Islet precursor cell (in vitro differentiated cells): Measurements from ENCODE around the gene ATP5ME.
"Not testable (repeated sequence)": the region's sequence is repeated elsewhere in the genome, so short reads cannot be mapped to it uniquely, and the experiment has no call there.

Source experiments
- DNase-seq: peaks from one replicate; pipeline ENCODE4 v3.0.0-alpha.2; 2018

The ATP5ME gene

DNA sequence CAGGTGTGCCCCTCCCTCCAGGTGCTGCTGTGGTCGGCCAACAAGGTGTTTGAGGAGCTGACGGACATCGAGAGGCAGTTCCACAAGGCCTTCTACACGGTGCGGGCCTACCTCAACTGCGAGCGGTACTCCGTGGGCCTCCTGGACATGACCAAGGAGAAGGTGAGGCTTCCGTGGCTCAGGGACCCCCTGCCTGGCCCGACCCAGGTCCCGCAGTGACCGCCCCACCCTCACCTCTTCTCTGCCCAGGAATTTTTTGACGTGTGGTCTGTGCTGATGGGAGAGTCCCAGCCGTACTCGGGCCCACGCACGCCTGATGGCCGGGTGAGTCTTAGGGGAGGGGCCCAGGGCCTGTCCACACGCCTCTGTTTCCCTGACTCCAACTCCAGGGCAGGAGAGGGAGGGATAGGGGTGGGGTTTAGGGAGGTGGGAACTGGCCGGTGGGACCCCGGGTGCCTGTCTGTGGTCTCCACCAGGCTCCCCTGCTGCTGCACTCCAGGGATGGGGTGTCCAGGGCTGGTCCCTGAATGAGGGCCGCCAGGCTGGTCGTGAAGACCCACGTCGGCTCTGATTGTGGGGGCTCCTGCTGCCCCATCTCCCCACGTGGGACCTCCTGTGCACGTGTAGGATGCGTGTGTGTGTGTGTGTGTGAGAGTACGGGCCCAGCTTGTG is 20.1 kb downstream of the ATP5ME start:
- no peak for DNase-seq

- DNase-seq, result no peak
These were observed 20.8 kb downstream of the ATP5ME start for GRCh38 chr4:653080-653821.

GRCh38 chr4:651884-652642 is 22.0 kb downstream of the ATP5ME start:
- DNase-seq, result no peak

- DNase-seq, result no peak
These were observed 22.9 kb downstream of the ATP5ME start for GRCh38 chr4:650951-651883.

DNA sequence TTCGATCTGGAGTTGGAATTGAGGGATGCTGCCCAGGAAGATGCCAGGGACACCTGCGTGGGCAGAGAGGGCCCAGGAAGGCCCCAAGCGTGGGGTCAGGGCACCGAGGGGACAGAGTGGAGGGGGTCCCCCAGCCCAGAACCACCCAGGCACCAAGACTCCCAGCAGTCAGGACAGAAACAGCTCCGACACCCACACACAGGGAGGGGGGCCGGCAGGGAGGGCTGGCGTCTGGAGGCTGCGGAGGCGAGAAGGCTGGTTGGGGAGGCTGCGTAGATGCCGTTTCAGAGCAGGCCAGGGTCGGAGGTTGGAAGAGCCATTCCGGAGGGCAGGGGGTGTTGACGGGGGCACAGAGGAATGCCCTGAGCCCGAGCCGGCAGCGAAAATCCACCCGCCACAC is 23.6 kb downstream of the ATP5ME start:
- DNase-seq, result no peak

DNA sequence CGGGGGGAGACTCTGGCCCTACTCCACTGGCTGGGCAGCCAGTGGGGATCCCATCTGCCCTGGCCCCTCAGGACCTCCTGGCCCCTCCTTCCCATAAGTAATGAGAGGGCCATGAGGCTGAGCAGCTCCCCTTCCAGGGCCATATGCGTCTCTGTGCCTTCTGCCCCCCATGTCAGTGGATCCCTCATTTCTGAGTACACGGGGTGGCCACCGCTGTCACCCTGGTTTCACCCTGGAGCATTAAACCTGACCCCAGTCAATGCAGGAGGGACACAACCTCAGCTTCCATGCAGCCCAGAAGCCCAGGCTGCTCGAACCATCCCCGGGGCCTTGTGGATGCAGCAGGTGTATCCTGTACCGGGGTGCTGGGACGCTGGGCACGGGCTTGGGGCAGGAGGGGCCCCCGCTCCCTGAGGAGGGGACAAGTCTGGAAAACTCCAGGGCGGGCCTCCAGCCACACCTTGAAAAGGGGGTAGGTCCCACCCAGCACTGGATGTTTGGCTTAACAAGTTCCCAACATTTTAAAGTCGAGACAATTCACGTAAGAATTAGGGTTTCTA is 24.2 kb downstream of the ATP5ME start:
- no peak for DNase-seq

GRCh38 chr4:649293-649625 is 24.8 kb downstream of the ATP5ME start:
- no peak for DNase-seq

GRCh38 chr4:648579-649292 is 25.3 kb downstream of the ATP5ME start:
- no peak for DNase-seq

DNA sequence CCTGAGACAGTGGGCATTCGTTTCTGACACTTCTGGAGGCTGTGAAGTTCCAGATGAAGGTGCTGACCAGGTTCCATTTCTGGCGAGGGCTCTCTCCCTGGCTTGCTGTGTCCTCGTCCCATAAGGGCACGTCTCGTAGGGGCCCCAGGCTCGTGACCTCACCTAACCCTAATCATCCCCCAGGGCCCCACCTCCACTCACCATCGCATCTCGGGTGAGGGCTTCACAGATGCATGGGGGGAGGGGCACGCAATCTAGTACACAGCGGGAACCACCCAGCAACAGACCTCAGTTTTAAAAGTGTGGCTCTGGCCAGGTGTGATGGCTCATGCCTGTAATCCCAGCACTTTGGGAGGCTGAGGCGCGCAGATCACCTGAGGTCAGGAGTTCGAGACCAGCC is 26.6 kb downstream of the ATP5ME start:
- no peak for DNase-seq

DNA sequence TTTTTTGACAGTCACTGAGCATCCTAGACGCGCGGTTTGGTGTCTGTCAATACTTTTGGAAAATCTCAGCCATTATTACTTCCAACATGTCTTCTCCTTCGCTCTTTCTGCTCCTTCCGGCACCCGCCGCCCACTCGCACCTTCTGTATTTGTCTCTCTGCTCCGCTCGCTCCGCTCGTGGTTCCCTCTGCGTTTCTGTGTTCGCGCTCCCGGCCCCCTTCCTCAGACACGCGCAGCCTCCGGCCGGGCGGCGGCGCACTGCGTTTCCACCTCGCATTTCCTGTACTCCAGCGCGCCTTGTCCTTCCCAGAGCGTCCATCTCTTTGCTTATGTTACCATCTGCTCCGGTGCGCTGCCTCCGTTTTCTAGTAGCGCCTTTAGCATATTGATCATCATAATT is 27.6 kb downstream of the ATP5ME start:
- no peak for DNase-seq

DNA sequence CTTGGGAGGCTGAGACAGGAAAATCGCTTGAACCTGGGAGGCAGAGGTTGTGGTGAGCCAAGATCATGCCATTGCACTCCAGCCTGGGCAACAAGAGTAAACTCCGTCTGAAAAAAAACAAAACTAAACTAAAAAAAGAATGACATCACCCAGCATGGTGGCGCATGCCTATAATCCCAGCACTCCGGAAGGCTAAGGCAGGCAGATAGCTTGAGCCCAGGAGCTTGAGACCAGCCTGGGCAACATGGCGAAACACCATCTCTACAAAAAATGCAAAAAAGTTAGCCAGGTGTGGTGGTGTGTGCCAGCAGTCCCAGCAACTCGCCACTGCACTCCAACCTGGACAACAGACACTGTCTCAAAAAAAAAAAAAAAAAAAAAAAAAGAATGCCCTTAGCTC is 31.7 kb downstream of the ATP5ME start:
- DNase-seq, result not testable (repeated sequence)

DNA sequence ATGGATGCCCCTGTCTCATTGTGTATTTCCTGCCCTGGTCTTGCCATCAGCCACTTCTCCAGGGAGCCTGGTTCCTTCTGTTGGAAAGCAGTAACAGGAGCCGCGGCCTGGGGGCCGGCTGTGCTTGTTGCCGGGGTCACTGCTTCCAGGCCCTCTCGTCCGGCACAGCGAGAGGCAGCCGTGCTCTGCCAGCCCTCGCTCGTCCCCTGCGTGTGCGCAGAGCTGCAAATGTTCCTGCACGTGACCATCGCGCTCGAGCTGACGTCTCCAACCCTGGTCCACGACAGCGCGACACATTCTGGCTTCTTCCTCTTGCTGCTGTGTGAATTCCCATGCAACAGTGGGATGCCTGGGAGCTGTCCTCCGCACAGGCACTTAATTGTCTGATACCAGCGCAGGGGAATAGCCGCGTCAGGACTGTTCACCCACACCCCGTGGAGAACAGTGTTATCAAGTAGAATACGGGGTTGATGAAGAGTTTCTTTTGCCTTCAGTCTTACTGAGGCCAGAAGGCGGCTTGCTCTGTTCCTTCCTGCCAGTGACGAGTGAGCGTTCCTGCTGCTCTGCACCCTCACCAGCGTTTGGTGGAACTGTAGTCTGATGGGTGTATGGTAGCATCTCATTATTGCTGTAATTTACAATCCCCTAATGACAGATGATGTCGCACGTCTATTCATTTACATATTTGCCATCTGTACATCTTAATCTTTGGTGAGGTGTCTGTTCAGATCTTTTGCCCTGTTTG is 36.4 kb downstream of the ATP5ME start:
- peak; percentile 42 for DNase-seq

DNA sequence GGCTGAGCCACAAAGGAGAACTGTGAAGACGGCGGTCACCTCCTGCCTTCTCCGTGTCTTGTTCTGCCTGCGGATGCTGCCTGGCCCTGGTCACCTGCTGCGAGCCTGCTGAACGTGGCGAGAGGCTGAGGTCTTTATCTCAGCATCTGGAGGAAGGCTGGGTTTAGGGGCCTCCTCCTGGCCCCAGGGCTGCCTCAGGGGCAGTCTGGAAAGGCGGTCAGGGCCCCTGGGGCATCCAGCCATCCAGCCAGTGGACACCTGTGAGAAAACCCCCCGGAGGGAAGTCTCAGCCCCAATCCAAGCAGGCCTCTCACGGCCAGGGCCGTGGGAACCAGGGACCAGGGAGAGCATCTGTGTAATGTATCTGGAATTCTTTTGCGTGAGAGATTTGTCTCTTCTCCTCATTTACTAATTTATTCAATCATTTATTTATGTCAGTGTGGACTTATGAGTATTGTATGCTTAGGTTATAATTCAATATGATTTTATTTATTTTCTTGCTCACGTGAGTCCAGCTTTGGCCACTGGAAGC is 37.4 kb downstream of the ATP5ME start:
- no peak for DNase-seq

DNA sequence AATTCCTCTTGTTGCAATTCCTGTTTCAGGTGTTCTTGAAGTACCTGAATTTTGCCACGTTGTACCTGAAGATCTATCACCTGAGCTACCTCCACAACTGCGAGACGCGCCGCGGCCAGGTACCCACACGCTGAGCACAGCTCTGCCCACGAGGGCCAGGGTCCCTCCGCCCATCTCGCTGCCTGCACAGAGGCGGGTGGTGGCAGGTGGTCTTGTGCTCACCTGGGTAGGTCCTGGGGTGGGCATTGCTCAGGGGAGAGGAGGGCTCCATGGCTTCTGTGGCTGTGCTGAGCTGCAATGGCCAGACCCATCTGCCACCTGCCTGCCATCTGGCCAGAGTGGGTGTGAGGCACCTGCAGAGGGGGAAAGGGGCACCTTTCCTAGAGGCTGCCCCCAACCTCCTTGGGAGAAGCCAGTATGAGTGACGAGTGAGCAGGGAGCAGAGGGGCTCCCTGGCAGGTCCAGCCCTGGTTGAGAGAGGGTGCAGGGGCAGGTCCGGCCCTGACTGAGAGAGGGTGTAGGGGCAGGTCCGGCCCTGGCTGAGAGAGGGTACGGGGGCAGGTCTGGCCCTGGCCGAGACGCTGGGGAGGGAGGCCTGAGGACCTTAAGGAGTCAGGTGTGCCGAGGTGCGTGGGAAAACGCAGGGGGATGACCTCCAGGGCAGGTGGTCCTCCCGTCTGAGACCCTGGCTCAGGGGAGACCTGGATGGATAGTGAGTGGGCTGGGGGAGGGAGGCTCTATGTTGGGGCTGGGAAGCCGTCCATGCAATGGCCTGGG is 38.0 kb downstream of the ATP5ME start:
- DNase-seq, result peak; percentile 45

DNA sequence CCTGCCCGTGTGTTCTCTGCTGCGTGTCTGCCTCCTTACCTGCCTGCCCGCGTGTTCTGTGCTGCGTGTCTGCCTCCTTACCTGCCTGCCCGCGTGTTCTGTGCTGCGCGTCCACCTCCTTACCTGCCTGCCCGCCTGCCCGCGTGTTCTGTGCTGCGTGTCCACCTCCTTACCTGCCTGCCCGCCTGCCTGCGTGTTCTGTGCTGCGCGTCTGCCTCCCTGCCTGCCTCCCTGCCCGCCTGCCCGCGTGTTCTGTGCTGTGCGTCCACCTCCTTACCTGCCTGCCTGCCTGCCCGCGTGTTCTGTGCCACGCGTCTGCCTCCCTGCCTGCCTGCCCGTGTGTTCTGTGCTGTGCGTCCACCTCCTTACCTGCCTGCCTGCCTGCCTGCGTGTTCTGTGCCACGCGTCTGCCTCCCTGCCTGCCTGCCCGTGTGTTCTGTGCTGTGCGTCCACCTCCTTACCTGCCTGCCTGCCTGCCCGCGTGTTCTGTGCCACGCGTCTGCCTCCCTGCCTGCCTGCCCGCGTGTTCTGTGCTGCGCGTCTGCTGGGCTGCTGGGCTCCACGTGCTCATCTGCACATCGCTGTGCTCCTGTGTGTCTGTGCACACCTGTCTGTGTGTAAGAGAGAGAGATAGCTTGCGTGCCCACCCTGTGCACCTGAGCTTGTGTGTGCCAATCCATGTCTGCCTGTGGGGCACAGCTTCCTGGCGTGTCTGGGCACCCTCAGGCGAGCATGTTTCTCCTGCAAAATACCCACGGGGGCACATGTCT is 38.8 kb downstream of the ATP5ME start:
- DNase-seq, result peak; percentile 44

GRCh38 chr4:634599-634985 is 39.5 kb downstream of the ATP5ME start:
- DNase-seq, result peak; percentile 43

- no peak for DNase-seq
These were observed 40.0 kb downstream of the ATP5ME start for GRCh38 chr4:633976-634598.

GRCh38 chr4:633406-633805 is 40.7 kb downstream of the ATP5ME start:
- DNase-seq, result peak; percentile 41

DNA sequence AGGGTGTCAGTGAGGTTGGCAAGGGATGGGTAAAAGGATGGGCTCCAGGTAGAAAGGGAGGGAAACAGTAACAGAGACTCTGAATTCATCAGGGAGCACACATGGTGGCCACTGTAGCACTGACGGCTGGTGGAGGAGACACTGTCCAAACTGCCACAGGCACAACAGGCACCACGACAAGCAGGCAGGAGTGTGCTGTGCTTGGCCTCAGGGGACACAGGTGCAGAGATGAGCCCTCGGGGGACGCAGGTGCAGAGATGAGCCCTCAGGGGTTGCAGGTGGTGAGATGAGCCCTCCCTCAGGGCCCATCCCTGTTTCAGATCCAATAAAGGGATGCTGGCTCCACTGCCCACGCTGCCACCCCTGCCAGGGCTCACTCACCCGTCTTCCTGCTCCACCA is 41.1 kb downstream of the ATP5ME start:
- peak; percentile 39 for DNase-seq
